Measurements from ENCODE around the gene TSNAX. TPM values are rescaled to one million over a fixed set of nuclear protein-coding genes. Genes with fewer than 3 reads are reported as not detected.

TSNAX gene
- total and polyA plus RNA-seq, 4 donors: 12.8 to 25.4 (median 19.6) TPM

GRCh38 chr1:231583376-231583775, 54.9 kb downstream of the TSNAX start:
- TF ChIP-seq ATF3 (IDR thresholded peaks at IDR 0.05) (no peak), RXRA (IDR thresholded peaks at IDR 0.05) (no peak), TAF1 (conservative IDR thresholded peaks at IDR 0.05) (no peak), HNF4G (IDR thresholded peaks at IDR 0.05) (no peak), EGR1 (IDR thresholded peaks at IDR 0.05; ENCODE audit: low read depth in 2 of 2) (no peak), FOXA1 (IDR thresholded peaks at IDR 0.05) (no peak), RAD21 (IDR thresholded peaks at IDR 0.05) (no peak), JUND (IDR thresholded peaks at IDR 0.05) (no peak), MAX (IDR thresholded peaks at IDR 0.05) (no peak), NR2F2 (IDR thresholded peaks at IDR 0.05) (no peak), HNF4A (conservative IDR thresholded peaks at IDR 0.05) (no peak), REST (IDR thresholded peaks at IDR 0.05) (no peak), ZBTB33 (IDR thresholded peaks at IDR 0.05) (no peak), GABPA (IDR thresholded peaks at IDR 0.05 in 1 of 2, conservative IDR thresholded peaks at IDR 0.05 in 1 of 2) (no peak)
- no peaks in the 10 kb centered on the region for H3K36me3 ChIP-seq (ENCODE audit: control insufficient read depth in 4 of 4, insufficient read depth in 3 of 4, low read depth in 1 of 4, low read length in 3 of 4)
- H3K4me3 ChIP-seq (ENCODE audit: low read depth in 1 of 3, low read length in 3 of 3): no peak overlapping the region
- H3K9me3 ChIP-seq (ENCODE audit: control insufficient read depth in 4 of 4, low read length in 3 of 4): no peaks in the 10 kb centered on the region
- no peak overlapping the region for H3K9ac ChIP-seq (ENCODE audit: low read depth in 1 of 2, low read length in 2 of 2)
- 94% methylated on average over 6 of the region's 6 CpGs for WGBS
- H3K4me1 ChIP-seq (ENCODE audit: control insufficient read depth in 4 of 4, insufficient read depth in 4 of 4, low read length in 3 of 4): no peaks in the 10 kb centered on the region
- no peak for DNase-seq (ENCODE audit: low spot score)
- no peak overlapping the region for H3K27ac ChIP-seq (ENCODE audit: low read depth in 1 of 2, low read length in 2 of 2)
- no peaks in the 10 kb centered on the region for H3K27me3 ChIP-seq (ENCODE audit: control insufficient read depth in 4 of 4, insufficient read depth in 4 of 4, low read length in 3 of 4)

GRCh38 chr1:231584117-231584516, 55.6 kb downstream of the TSNAX start:
- Histone ChIP-seq H3K36me3 (ENCODE audit: control insufficient read depth in 4 of 4, insufficient read depth in 3 of 4, low read depth in 1 of 4, low read length in 3 of 4) (no peaks in the 10 kb centered on the region), H3K4me3 (ENCODE audit: low read depth in 1 of 3, low read length in 3 of 3) (no peak overlapping the region), H3K9ac (ENCODE audit: low read depth in 1 of 2, low read length in 2 of 2) (no peak overlapping the region), H3K9me3 (ENCODE audit: control insufficient read depth in 4 of 4, low read length in 3 of 4) (no peaks in the 10 kb centered on the region), H3K27me3 (ENCODE audit: control insufficient read depth in 4 of 4, insufficient read depth in 4 of 4, low read length in 3 of 4) (no peaks in the 10 kb centered on the region), H3K27ac (ENCODE audit: low read depth in 1 of 2, low read length in 2 of 2) (no peak overlapping the region), H3K4me1 (ENCODE audit: control insufficient read depth in 4 of 4, insufficient read depth in 4 of 4, low read length in 3 of 4) (no peaks in the 10 kb centered on the region)
- no peak for DNase-seq (ENCODE audit: low spot score)
- TF ChIP-seq HNF4A (conservative IDR thresholded peaks at IDR 0.05) (no peak), ATF3 (IDR thresholded peaks at IDR 0.05) (no peak), MAX (IDR thresholded peaks at IDR 0.05) (no peak), ZBTB33 (IDR thresholded peaks at IDR 0.05) (no peak), RAD21 (IDR thresholded peaks at IDR 0.05) (peak; percentile 55), RXRA (IDR thresholded peaks at IDR 0.05) (no peak), YY1 (IDR thresholded peaks at IDR 0.05) (no peak), FOXA2 (IDR thresholded peaks at IDR 0.05) (no peak)
- 62% methylated on average over 3 of the region's 3 CpGs for whole genome bisulfite sequencing

Data from liver (tissue), 9 donors.